GM12874 (cell line): Measurements from ENCODE around the gene SPPL2A.

ENCODE experiments used
- CTCF ChIP-seq: IDR thresholded peaks from 2 replicates; pipeline ENCODE4 v1.5.1; 2011; ENCODE audit warnings: low read depth, mild to moderate bottlenecking, control low read depth, low read length, moderate library complexity; ENCODE audit not compliant: insufficient read depth

The SPPL2A gene

GRCh38 chr15:50685976-50686468 is 79.5 kb downstream of the SPPL2A start:
- no peak for TF ChIP-seq CTCF

GRCh38 chr15:50685191-50685975 is 80.1 kb downstream of the SPPL2A start:
- no peak for TF ChIP-seq CTCF

GRCh38 chr15:50681467-50681866 is 84.0 kb downstream of the SPPL2A start:
- TF ChIP-seq CTCF, result no peak

DNA sequence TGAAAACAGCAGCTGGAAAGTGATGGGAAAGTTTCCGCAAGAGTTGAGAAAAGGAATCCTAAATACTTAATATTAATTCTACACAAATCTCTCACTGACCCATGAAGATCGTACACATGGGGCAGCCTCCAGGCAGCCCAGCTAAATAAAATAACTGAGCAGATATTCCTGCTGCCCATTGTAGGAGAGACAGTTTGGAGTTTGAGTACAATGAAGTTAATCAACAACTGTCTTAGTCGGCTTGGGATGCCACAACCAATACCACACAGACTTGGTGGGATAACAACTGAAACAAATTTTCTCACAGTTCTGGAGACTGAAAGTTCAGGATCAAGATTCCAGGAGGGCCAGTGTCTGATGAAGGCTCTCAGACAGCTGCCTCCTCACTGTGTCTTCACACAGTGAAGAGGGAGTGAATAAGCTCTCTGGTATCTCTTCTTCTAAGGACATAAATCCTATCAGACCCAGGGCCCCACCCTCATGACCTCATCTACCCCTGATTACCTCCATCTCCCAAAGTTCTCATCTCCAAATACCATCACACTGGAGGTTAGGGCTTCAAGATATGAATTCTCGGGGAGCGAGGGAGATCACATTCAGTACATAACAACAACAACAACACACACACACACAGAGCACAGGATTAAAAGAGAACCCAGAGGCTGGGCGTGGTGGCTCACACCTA is 88.6 kb downstream of the SPPL2A start:
- no peak for TF ChIP-seq CTCF

DNA sequence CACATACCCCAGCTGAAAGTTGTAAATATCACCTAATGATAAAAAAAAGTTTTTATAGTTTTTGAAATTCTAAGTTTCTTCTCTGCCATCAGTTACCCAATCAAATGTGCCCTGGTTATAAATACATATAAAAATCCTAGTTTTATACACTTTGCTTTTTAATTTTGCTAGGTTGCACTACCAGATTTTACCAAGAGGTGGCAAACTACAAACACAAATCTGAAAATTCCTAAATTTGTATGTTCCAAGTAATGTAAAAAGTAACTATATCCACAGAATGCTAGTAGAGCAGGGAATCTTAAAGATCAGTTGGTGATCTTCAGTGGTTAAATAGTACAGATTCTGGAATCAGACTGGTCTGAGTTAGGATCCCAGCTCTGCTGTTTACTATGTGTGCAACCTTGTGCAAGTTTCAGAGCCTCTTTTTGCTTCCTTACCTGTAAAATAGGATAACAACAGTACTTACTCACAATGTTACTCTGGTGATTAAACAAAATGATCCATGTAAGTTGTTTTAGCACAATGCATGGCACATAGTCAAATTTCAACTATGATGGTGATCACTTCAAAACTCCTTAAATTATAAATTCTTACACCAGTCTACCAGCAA is 89.9 kb downstream of the SPPL2A start:
- TF ChIP-seq CTCF, result peak; percentile 40; the same call in 1 of the 2 replicates

- TF ChIP-seq CTCF, result no peak
These were observed 95.4 kb downstream of the SPPL2A start for GRCh38 chr15:50670115-50670514.

- no peak for TF ChIP-seq CTCF
These were observed 95.9 kb downstream of the SPPL2A start for GRCh38 chr15:50669611-50670010.
